ENCODE measurements around the gene OR10G4.

- TF ChIP-seq CTCF (IDR thresholded peaks at IDR 0.05), result no peak
- no peak for TF ChIP-seq POLR2A (IDR thresholded peaks at IDR 0.05)
Measured at GRCh38 chr11:124041254-124041653, 28.5 kb downstream of the OR10G4 start, which contains the start of gene OR10G7.

Data from Peyer's patch (tissue), 4 donors.